Hepatocyte (in vitro differentiated cells): ENCODE data around the gene UBAP2L. TPM values are rescaled to one million over a fixed set of nuclear protein-coding genes. Genes with fewer than 3 reads are reported as not detected.
"Not testable (repeated sequence)": the region's sequence is repeated elsewhere in the genome, so short reads cannot be mapped to it uniquely, and the experiment has no call there.

Source experiments
- DNase-seq: peaks from one replicate; pipeline ENCODE4 v3.0.0-alpha.2; 2016; ENCODE audit warnings: low spot score
- H2AFZ ChIP-seq: fragments of 200-600 bp; sonication (generic); 2 replicates; pipeline ENCODE4 v1.6.0; 2016; ENCODE audit warnings: antibody characterized with exemption, mild to moderate bottlenecking
- H3K27ac ChIP-seq: fragments of 200-600 bp; sonication (generic); 2 replicates; pipeline ENCODE4 v1.5.1; 2016; ENCODE audit warnings: mild to moderate bottlenecking
- H3K27me3 ChIP-seq: fragments of 200-600 bp; sonication (generic); 2 replicates; pipeline ENCODE4 v1.6.1; 2016
- H3K36me3 ChIP-seq: fragments of 200-600 bp; sonication (generic); replicated peaks from 2 replicates; pipeline ENCODE4 v1.5.1; 2016; ENCODE audit warnings: low read depth; ENCODE audit not compliant: insufficient read depth
- H3K4me1 ChIP-seq: fragments of 200-600 bp; sonication (generic); 2 replicates; pipeline ENCODE4 v1.5.1; 2016; ENCODE audit warnings: mild to moderate bottlenecking, moderate library complexity; ENCODE audit not compliant: insufficient read depth
- H3K4me2 ChIP-seq: fragments of 200-600 bp; sonication (generic); 2 replicates; pipeline ENCODE4 v1.6.0; 2016
- H3K4me3 ChIP-seq: fragments of 200-600 bp; sonication (generic); 2 replicates; pipeline ENCODE4 v1.5.1; 2016; ENCODE audit warnings: mild to moderate bottlenecking
- H3K79me2 ChIP-seq: fragments of 200-600 bp; sonication (generic); 2 replicates; pipeline ENCODE4 v1.6.0; 2017; ENCODE audit warnings: mild to moderate bottlenecking
- H3K9me2 ChIP-seq: fragments of 200-600 bp; sonication (generic); replicated peaks from 2 replicates; pipeline ENCODE4 v1.6.0; 2017; ENCODE audit warnings: mild to moderate bottlenecking; ENCODE audit not compliant: insufficient read depth
- H3K9me3 ChIP-seq: fragments of 200-600 bp; sonication (generic); 2 replicates; pipeline ENCODE4 v1.5.1; 2016; ENCODE audit warnings: low read depth, mild to moderate bottlenecking
- H4K20me1 ChIP-seq: fragments of 200-600 bp; sonication (generic); 2 replicates; pipeline ENCODE4 v1.6.0; 2016; ENCODE audit warnings: mild to moderate bottlenecking; ENCODE audit not compliant: insufficient read depth, poor library complexity, severe bottlenecking
- EZH2 ChIP-seq: fragments of 200-600 bp; sonication (generic); IDR thresholded peaks from 2 replicates; pipeline ENCODE4 v1.6.1; 2016; ENCODE audit warnings: antibody characterized with exemption, mild to moderate bottlenecking, borderline replicate concordance
- EZH2phosphoT487 ChIP-seq: fragments of 200-600 bp; sonication (generic); IDR thresholded peaks from one replicate; pipeline ENCODE4 v1.6.1; 2018; ENCODE audit warnings: antibody characterized with exemption, mild to moderate bottlenecking, low read depth, moderate library complexity; ENCODE audit not compliant: unreplicated experiment, severe bottlenecking
- WGBS: methylation state at CpG from one replicate; pipeline ENCODE4 v1.1.6; 2016; ENCODE audit warnings: low lambda C conversion rate; ENCODE audit errors: missing lambda C conversion rate; 5-methylcytosine and 5-hydroxymethylcytosine counted together
- polyA plus RNA-seq: library from polyadenylated mRNA; unstranded; fragments of >200 nt; fragmentation: Nextera tagmentation; extraction: Ambion mirVana; gene quantifications from 2 replicates; pipeline ENCODE4 v1.2.1, GENCODE V29; 2016
- total RNA-seq: library from RNA; depleted of rRNA; stranded (reverse); fragments of >200 nt; gene quantifications from 2 replicates; pipeline ENCODE4 v1.2.3, GENCODE V29; 2014
- TF ChIP-seq, protein P1 (sequence below): fragments of 200-600 bp; sonication (generic); IDR thresholded peaks from 2 replicates; pipeline ENCODE4 v1.5.1; 2016; ENCODE audit warnings: antibody characterized with exemption, mild to moderate bottlenecking; ENCODE audit not compliant: poor library complexity

UBAP2L gene
- total and polyA plus RNA-seq, 2 experiments from 2014 or later: 103 to 119 TPM

DNA sequence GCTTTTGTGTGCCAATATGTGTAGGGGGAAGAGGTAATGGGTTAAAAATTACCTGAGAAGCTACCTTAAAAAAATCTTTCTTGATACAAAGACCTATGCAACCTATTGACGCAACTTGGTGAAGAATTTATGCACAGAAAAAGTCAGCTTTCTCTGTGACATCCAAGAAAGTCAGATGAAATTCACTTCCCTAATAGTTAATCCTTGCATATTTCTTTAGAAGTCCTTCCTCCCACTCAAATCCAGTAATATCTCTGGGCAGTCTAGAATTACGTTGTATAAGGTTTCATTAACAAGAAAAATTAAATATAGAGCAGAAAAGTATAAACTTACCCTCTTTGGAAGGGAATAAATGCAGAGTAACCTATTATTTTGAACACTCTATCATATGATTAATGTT, 2.9 kb downstream of the UBAP2L start:
- Histone ChIP-seq H3K27me3 (no peaks in the 10 kb centered on the region), H3K4me2 (peak overlapping the region; percentile 85), H3K36me3 (no peaks in the 10 kb centered on the region), H3K79me2 (peaks cover 91% of the 10 kb centered on the region), H3K9me2 (no peaks in the 10 kb centered on the region), H3K4me1 (peaks cover 26% of the 10 kb centered on the region), H3K4me3 (no peak overlapping the region), H3K27ac (no peak overlapping the region), H4K20me1 (peaks cover 57% of the 10 kb centered on the region), H2AFZ (no peak overlapping the region), H3K9me3 (no peaks in the 10 kb centered on the region)
- TF ChIP-seq EZH2 (no peak), EZH2phosphoT487 (no peak)
- TF ChIP-seq, protein P1, sequence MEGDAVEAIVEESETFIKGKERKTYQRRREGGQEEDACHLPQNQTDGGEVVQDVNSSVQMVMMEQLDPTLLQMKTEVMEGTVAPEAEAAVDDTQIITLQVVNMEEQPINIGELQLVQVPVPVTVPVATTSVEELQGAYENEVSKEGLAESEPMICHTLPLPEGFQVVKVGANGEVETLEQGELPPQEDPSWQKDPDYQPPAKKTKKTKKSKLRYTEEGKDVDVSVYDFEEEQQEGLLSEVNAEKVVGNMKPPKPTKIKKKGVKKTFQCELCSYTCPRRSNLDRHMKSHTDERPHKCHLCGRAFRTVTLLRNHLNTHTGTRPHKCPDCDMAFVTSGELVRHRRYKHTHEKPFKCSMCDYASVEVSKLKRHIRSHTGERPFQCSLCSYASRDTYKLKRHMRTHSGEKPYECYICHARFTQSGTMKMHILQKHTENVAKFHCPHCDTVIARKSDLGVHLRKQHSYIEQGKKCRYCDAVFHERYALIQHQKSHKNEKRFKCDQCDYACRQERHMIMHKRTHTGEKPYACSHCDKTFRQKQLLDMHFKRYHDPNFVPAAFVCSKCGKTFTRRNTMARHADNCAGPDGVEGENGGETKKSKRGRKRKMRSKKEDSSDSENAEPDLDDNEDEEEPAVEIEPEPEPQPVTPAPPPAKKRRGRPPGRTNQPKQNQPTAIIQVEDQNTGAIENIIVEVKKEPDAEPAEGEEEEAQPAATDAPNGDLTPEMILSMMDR: no peak
- DNase-seq: no peak
- WGBS: 63% methylated on average over 2 of the region's 2 CpGs

DNA sequence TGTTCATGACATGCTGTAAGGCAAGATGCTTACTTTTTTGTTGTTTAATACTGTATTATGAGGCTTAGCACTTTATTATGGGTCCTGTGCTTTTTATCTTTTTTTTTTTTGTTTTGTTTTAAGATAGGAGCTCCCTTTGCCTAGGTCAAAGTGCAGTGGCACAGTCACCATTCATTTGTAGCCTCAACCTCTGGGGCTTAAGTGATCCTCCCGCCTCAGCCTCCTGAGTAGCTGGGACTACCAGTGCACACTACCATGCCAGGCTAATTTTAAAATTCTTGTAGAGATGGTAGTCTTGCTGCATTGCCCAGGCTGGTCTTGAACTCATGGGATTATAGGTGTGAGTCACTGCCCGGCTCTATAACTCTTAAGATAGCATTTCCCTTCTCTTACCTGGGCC, 4.6 kb downstream of the UBAP2L start:
- DNase-seq: no peak
- Histone ChIP-seq H3K36me3 (no peaks in the 10 kb centered on the region), H3K27me3 (no peaks in the 10 kb centered on the region), H4K20me1 (peaks cover 53% of the 10 kb centered on the region), H3K9me3 (no peaks in the 10 kb centered on the region), H3K4me2 (no peak overlapping the region), H3K9me2 (no peaks in the 10 kb centered on the region), H3K4me3 (no peak overlapping the region), H3K4me1 (peaks cover 18% of the 10 kb centered on the region), H3K27ac (no peak overlapping the region), H3K79me2 (peaks cover 94% of the 10 kb centered on the region), H2AFZ (no peak overlapping the region)
- TF ChIP-seq, protein P1: no peak
- TF ChIP-seq EZH2 (no peak), EZH2phosphoT487 (no peak)
- 97% methylated on average over 2 of the region's 2 CpGs for WGBS

DNA sequence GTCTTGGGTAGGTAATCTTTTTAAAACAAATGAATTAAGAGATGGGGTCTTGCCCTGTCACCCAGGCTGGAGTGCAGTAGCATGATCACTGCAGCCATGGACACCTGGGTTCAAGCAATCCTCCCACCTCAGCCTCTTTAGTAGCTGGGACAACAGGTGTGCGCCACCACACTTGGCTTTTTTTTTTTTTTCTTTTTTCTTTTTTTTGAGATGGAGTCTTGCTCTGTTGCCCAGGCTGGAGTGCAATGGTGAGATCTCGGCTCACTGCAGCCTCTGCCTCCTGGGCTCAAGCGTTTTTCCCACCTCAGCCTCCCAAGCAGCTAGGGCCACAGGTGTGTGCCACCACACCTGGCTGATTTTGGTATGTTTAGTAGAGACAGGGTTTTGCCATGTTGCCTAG, 10.4 kb downstream of the UBAP2L start:
- not testable (repeated sequence) for H3K36me3 ChIP-seq, H3K9me3 ChIP-seq, H3K27me3 ChIP-seq, DNase-seq, H3K4me1 ChIP-seq, H3K4me2 ChIP-seq, H2AFZ ChIP-seq, H3K4me3 ChIP-seq, H3K27ac ChIP-seq, H3K9me2 ChIP-seq
- H4K20me1 ChIP-seq: peaks cover 19% of the 10 kb centered on the region
- H3K79me2 ChIP-seq: peaks cover 100% of the 10 kb centered on the region
- 100% methylated on average over 3 of the region's 3 CpGs for WGBS

DNA sequence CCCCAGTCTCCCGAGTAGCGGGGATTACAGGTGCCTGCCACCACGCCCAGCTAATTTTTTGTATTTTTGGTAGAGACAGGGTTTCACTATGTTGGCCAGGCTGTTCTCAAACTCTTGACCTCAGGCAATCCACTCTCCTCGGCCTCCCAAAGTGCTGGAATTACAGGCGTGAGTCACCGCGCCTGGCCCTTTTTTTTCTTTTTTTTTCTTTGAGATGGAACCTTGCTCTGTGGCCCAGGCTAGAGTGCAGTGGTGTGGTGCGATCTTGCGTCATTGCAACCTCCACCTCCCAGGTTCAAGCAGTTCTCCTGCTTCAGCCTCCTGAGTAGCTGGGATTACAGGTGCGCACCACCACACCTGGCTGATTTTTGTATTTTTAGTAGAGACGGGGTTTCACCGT, 12.4 kb downstream of the UBAP2L start:
- H3K27ac ChIP-seq, H2AFZ ChIP-seq, H3K36me3 ChIP-seq, H3K4me2 ChIP-seq, H3K4me3 ChIP-seq, H3K27me3 ChIP-seq, H3K9me2 ChIP-seq, H3K4me1 ChIP-seq, DNase-seq, H3K9me3 ChIP-seq: not testable (repeated sequence)
- Histone ChIP-seq H4K20me1 (peaks cover 13% of the 10 kb centered on the region), H3K79me2 (peaks cover 94% of the 10 kb centered on the region)
- 94% methylated on average over 12 of the region's 12 CpGs for WGBS

DNA sequence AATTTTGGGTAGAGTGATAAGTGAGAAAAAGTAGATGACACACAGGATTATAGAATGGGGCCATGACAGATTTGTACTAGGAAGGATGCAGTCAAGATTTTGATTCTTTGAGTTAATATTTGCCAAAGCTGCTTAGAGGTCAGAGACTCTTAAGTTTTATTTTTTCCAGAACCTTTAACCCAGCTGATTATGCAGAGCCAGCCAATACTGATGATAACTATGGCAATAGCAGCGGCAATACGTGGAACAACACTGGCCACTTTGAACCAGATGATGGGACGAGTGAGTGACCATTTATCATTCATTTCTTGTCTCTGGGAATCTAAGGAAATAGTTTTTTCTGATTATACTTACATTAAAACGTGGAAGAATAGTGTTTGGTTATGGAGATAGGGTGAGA, 16.1 kb downstream of the UBAP2L start:
- no peak for DNase-seq
- no peaks in the 10 kb centered on the region for H3K9me3 ChIP-seq
- TF ChIP-seq EZH2phosphoT487 (no peak), EZH2 (no peak)
- TF ChIP-seq, protein P1: no peak
- peaks cover 94% of the 10 kb centered on the region for H3K79me2 ChIP-seq
- peak overlapping the region; percentile 20 for H3K4me2 ChIP-seq
- H3K9me2 ChIP-seq: no peaks in the 10 kb centered on the region
- H3K27me3 ChIP-seq: no peaks in the 10 kb centered on the region
- H3K36me3 ChIP-seq: peaks cover 5% of the 10 kb centered on the region
- H2AFZ ChIP-seq: no peak overlapping the region
- H3K4me1 ChIP-seq: no peaks in the 10 kb centered on the region
- peaks cover 44% of the 10 kb centered on the region for H4K20me1 ChIP-seq
- WGBS: 79% methylated on average over 4 of the region's 4 CpGs
- H3K4me3 ChIP-seq: no peak overlapping the region
- peak overlapping the region; percentile 28 for H3K27ac ChIP-seq
